Gastroesophageal sphincter (tissue), 3 donors: ENCODE results near the gene NDUFA11.
A peak's percentile ranks its signal among the peaks of the same experiment; 100 is the strongest.

Source experiments
- CTCF ChIP-seq, 4 experiments: fragments of 200-600 bp in 2 of 4; fragments of 450-650 bp in 2 of 4; sonication (generic) in 1 of 4; IDR thresholded peaks; one replicate each; pipeline ENCODE4 v1.5.1; 2017 to 2019; ENCODE audit warnings: antibody characterized with exemption in 4 of 4, mild to moderate bottlenecking in 2 of 4, moderate library complexity in 2 of 4
- EP300 ChIP-seq: sonication (generic); formaldehyde crosslinking; IDR thresholded peaks from one replicate; pipeline ENCODE4 v1.6.1; 2017; ENCODE audit warnings: antibody characterized with exemption, mild to moderate bottlenecking
- POLR2A ChIP-seq, 2 donors: fragments of 450-650 bp; IDR thresholded peaks; one replicate each; pipeline ENCODE4 v1.6.1; 2017; ENCODE audit warnings: antibody characterized with exemption in 2 of 2, mild to moderate bottlenecking in 2 of 2, moderate library complexity in 1 of 2
- POLR2AphosphoS5 ChIP-seq: sonication (generic); formaldehyde crosslinking; IDR thresholded peaks from one replicate; pipeline ENCODE4 v1.6.1; 2017; ENCODE audit warnings: antibody characterized with exemption

- TF ChIP-seq CTCF (IDR thresholded peaks at IDR 0.05) (no peak), EP300 (no peak), POLR2AphosphoS5 (peak; percentile 60), POLR2A (IDR thresholded peaks at IDR 0.05) (no peak)
These were observed 52.8 kb downstream of the NDUFA11 start for GRCh38 chr19:5850743-5851293.
